Activated CD4-positive, CD25-positive, alpha-beta regulatory T cell treated with anti-CD3 and anti-CD28 coated beads, Interleukin-2, amount 50 U/mL, for 16 hours (primary cell): Measurements from ENCODE around the gene PKD2L2.
"Not testable (repeated sequence)": the region's sequence is repeated elsewhere in the genome, so short reads cannot be mapped to it uniquely, and the experiment has no call there.

Experiments used
- DNase-seq: peaks from one replicate; pipeline ENCODE4 v3.0.0-alpha.2; 2020; ENCODE audit warnings: low read depth, low spot score

Gene PKD2L2

DNA sequence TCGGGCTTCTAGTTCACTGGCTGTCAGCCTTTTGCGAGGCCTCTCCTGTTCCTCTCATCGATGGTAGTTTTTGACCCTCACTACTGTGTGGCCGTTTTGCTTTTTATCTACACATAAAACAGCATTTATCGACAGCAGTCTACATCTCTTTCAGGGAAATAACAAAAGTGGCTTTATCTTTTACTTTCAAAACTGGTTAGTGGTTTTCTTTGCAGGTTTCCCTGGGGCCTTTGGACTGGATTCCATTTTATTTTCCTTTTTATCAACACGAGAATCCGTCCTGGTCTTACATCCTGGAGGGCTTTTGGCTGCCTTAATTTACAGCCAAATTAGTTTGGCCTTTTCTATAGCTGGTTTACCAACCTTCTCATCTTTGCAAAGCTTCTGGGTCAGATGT lies 793 bp upstream of the PKD2L2 start:
- no peak for DNase-seq

DNA sequence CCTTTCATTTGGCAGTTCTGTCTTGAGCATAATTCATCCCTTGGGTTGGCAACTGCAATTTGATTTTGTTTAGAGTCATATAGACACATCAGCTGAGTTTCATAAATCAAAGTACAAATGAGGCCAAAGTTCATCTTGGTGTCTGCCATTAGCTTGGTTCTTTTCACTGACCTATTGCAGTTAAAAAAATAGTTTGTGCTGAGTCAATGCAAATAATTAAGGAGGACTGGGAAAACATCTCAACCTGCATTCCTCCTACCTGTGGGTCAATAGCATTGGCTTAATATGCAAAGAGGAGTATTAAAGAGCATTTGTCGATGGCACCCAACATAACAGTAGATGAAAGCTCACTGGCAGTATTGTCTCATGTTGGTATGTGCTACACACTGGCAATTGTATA lies 1.6 kb downstream of the PKD2L2 start:
- DNase-seq = no peak

GRCh38 chr5:137891849-137892248 lies 2.6 kb downstream of the PKD2L2 start:
- DNase-seq = no peak

DNA sequence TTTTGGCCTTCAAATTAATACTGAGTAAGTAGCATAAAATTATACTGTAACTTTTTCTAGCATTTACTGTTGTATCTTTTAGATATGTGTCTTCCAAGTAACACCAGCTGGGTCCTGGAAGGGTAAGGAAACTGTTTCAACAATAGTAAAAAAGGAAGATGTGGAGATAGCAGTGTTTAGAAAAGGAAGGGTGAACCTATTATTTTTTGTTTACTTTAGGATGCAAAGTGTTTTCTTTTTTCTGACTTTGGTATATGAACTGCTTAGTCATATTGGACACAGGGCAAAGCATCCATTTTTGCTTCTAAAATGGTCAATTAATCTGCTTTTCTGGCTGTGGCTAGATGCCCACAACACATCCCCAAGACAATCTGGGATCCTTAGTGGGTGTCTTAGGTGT lies 5.3 kb downstream of the PKD2L2 start:
- no peak for DNase-seq

GRCh38 chr5:137896560-137896959 lies 7.3 kb downstream of the PKD2L2 start:
- no peak for DNase-seq

DNA sequence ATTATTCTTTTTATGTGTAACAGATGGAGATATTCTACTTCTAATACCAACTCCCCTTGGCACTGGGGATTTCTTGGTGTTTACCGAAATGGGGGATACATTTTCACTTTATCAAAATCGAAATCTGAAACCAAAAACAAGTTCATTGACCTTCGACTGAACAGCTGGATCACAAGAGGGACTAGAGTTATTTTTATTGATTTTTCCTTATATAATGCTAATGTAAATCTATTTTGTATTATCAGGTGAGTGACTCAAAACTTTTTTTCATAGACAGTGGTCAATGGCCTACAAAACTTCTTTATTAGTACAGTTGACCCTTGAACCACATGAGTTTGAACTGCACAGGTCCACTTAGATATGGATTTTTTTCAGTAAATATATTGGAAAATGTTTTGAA lies 10.2 kb downstream of the PKD2L2 start:
- no peak for DNase-seq

DNA sequence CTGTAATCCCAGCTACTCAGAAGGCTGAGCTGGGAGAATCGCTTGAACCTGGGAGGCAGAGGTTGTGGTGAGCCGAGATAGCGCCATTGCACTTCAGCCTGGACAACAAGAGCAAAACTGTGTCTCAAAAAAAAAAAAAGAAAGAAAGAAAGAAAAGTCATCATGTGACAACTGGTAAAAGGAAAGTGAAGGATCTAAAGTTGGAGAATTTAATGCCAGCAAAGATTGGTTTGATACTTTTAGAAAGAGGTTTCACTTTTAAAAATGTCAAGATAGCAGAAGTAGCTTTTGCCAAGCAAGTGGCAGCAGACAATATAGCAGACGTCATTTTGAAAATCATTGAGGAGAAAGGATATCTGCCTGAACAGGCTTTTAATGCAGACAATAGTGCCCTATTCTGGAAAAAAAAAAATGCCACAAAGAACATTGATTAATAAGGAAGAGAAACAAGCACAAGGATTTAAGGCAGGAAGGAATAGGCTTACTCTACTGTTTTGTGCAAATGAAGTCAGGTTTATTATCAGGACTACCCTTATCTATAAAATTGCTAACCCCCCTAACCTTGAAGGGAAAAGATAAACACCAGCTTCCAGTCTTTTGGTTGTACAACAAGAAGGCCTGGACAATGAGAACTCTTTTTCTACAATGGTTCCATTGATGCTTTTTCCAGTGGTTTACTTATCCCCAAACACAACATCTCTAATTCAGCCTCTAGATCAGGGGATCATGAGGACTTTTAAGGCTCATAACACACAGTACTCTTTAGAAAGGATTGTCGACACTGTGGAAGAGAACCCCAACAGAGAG lies 12.0 kb downstream of the PKD2L2 start:
- DNase-seq = no peak

DNA sequence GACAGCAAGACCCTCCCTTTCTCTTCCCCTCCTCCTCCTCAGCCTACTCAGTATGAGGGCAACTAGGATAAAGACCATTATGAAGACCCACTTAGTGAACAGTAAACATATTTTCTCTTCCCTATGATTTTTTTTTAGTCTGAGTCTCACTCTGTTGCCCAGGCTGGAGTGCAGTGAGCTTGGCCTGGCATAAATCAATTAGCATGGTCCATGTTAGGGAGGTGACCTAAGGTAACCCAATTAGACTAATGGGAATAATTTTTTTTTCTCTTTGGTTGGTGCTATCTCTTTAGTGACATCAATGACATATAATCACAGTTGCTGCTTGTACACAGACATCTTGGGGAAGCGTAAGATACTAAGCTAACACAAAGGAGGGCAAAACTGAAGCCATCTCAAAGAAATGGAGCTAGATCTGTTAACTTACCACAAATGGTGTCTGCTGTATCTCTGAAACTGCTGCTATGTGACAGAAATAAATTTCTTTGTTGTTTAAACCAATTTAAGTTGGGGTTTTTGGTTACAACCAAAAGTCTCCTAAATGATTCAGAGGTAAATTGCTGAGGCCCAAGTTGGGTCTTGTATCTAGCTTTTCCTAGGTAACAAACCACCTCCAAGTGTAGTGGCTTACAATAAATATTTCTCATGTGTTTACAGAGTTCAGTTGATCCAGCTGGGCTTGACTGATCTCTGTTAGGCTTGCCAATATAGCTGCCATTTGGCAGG lies 13.3 kb downstream of the PKD2L2 start:
- no peak for DNase-seq

- no peak for DNase-seq
Observed at GRCh38 chr5:137914758-137915157, 25.5 kb downstream of the PKD2L2 start.

DNA sequence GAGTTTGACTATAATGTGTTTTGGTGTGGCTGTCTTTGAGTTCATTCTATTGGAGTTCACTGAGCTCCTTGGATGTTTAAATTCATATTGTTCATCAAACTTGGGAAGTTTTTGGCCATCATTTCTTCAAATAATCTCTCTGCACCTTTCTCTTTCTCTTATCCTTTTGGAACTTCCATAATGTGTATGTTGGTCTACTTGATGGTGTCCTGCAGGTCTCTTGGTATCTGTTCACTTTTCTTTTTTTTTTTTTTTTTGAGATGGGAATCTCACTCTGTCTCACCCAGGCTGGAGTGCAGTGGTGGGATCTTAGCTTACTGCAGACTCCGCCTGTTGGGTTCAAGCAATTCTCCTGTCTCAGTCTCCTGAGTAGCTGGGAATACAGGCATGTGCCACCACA lies 27.7 kb downstream of the PKD2L2 start:
- no peak for DNase-seq

- no peak for DNase-seq
Observed at GRCh38 chr5:137921931-137922330, 32.7 kb downstream of the PKD2L2 start.

DNA sequence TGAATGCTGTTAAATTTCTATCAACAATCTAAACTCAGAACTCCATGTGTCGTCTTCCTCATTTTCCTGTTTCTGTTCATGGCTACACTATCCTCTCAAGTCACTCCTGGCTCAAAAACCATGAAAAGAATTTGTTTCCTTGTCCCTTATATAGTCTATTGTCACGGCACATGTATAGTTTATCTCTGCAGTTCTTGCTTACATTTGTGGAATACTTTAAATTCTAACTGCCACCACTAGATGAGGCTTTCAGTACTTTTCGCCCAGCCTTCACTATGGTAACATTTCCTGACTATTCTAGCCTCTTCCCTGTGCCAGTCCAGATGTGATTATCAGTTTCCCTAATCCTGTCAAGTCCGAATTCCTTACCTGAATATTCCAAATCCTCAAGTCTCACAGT lies 34.6 kb downstream of the PKD2L2 start:
- no peak for DNase-seq

DNA sequence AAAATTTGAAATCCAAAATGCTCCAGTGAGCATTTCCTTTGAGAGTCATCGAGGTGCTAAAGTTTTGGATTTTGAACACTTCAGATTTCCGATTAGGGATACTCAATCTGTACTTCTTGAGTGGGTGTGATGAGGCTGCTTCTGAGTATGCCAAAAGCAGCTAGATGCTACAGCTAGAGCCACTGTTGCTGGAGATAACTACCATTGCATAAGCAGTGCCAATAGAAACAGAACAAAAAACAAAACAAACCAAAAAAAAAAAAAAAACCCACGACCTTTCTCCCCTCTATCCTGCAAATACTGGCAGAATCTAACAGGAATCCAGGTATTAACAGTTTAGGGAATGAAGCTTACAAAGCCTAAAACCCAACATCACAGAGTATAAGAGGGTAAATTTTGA lies 43.5 kb downstream of the PKD2L2 start:
- no peak for DNase-seq

DNA sequence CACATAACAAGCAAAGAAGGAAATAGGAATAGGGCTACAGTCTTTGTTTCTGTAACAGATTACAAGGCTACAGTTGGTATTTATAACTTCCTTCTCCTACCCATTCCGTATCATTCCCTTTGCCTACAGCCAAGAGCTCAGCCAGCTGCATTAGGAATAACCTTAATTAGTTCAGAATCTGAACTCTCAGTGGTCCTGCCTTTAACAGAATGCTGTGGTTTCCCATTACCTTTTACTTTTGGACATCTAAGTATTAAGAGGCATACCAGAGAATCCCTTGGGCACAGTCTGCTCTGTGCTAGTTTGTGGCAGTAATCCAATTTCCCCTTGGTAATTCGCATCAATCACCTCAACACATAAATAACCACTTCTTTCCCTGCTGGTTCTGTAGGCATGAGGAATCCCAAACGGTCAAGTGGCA lies 44.2 kb downstream of the PKD2L2 start:
- DNase-seq = no peak

DNA sequence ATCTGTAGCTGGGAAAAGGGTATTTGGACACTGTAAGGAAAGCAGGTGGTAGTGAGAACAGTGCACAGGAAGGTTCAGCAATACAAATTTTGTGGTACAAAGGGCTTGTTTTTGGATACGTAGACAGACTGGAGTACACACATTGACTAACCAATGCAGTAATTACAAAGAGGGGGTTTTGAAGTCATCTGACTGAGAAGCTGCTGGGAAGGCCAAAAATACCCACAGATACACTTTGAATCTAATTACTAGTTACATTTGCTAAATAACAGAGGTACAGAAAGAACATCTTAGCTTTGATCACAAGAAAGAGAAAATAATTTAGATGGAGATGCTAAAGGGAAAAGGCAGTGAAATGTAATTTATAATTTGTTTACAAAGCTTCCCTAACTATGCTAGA lies 45.9 kb downstream of the PKD2L2 start:
- DNase-seq = no peak

GRCh38 chr5:137935694-137936093 lies 46.4 kb downstream of the PKD2L2 start:
- no peak for DNase-seq

GRCh38 chr5:137937994-137938750 lies 48.9 kb downstream of the PKD2L2 start:
- no peak for DNase-seq

DNA sequence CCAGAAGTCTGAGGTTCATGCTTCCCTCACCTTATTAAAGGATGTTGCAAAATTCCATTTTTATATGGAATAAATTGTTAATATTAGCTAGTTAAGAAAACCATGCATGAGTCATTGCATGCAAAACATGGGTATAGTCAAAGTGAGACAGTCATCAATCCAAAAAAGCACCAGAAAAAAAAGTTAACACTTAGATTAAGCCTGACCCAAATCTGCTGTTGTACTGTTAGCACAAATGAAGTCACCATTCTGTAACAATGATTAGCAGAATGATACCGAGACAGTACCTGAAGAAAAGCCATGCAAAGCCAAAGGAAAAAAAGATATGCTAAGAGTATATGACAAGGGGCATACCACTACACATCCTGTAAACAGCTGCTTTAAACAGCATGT lies 49.5 kb downstream of the PKD2L2 start:
- DNase-seq = no peak

DNA sequence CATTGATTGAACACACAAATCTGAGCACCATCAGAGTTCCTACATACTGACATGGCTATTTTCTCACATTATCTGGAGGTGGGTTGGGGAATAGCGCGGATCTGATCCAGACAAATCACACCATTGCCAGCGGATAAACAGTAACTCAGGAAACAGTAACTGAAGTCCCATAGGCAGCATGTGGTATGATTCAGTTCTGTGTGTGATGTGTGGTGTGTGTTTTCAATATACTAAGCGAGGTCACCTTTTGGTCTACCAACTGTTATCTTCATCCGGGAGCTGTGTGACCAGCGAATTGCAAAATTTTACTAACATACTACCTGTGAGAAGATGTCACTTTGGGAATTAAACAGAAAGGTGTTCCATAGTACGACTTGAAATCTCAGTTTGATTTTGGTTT lies 50.1 kb downstream of the PKD2L2 start:
- DNase-seq = no peak

GRCh38 chr5:137944280-137944679 lies 55.0 kb downstream of the PKD2L2 start:
- not testable (repeated sequence) for DNase-seq

GRCh38 chr5:137945825-137946224 lies 56.6 kb downstream of the PKD2L2 start:
- DNase-seq = no peak

- no peak for DNase-seq
Observed at GRCh38 chr5:137954131-137954879, 65.0 kb downstream of the PKD2L2 start.
